Aorta (tissue), 5 donors: Measurements from ENCODE around the gene DCAF8. TPM values are rescaled to one million over a fixed set of nuclear protein-coding genes. Genes with fewer than 3 reads are reported as not detected.

Experiments used
- ATAC-seq: fragments of 200-7000 bp; cut with Tn5 transposase; one replicate; pipeline ENCODE4 v1.9.1; 2022; ENCODE audit warnings: moderate library complexity; ENCODE audit not compliant: low FRiP score
- DNase-seq, 2 donors: peaks; one replicate each; pipeline ENCODE4 v3.0.0-alpha.2; 2020
- H3K27ac ChIP-seq, 2 donors: one replicate each; pipeline ENCODE4 v1.5.1; 2013; ENCODE audit warnings: low read length in 2 of 2, mild to moderate bottlenecking in 2 of 2, moderate library complexity in 2 of 2, control low read depth in 1 of 2, inconsistent platforms in 1 of 2, low read depth in 1 of 2
- H3K27me3 ChIP-seq, 2 donors: one replicate each; pipeline ENCODE4 v1.6.1; 2013; ENCODE audit warnings: control low read depth in 1 of 2, low read length in 1 of 2, mild to moderate bottlenecking in 1 of 2, moderate library complexity in 1 of 2; ENCODE audit not compliant: insufficient read depth in 2 of 2, control insufficient read depth in 1 of 2
- H3K36me3 ChIP-seq, 2 donors: one replicate each; pipeline ENCODE4 v1.6.1; 2013; ENCODE audit warnings: control low read depth in 1 of 2, low read length in 1 of 2, mild to moderate bottlenecking in 1 of 2; ENCODE audit not compliant: insufficient read depth in 2 of 2, control insufficient read depth in 1 of 2
- H3K4me1 ChIP-seq, 2 donors: one replicate each; pipeline ENCODE4 v1.6.1; 2013; ENCODE audit warnings: low read length in 2 of 2, control low read depth in 1 of 2, mild to moderate bottlenecking in 1 of 2, moderate library complexity in 1 of 2; ENCODE audit not compliant: insufficient read depth in 2 of 2, control insufficient read depth in 1 of 2
- H3K4me3 ChIP-seq, 2 donors: one replicate each; pipeline ENCODE4 v1.5.1; 2013; ENCODE audit warnings: low read length in 2 of 2, control low read depth in 1 of 2, mild to moderate bottlenecking in 1 of 2
- H3K9me3 ChIP-seq: one replicate; pipeline ENCODE4 v1.6.1; 2013; ENCODE audit warnings: mild to moderate bottlenecking, low read length; ENCODE audit not compliant: control insufficient read depth
- WGBS, 2 donors: extraction: QIAGEN DNeasy Blood & Tissue Kit; methylation state at CpG; one replicate each; pipeline ENCODE4 v1.1.7; 2013; 5-methylcytosine and 5-hydroxymethylcytosine counted together
- intact Hi-C, 2 donors: fragments of 100-400 bp; cut with DNase I; formaldehyde crosslinking; loops; one replicate each; pipeline versions ENCODE4 v1.14.2 to v1.15.0; 2022
- polyA plus RNA-seq, 2 donors: library from polyadenylated mRNA; stranded (reverse); fragments of 200-250 nt; gene quantifications; one replicate each; pipeline ENCODE4 v1.2.3, GENCODE V29; 2013
- total RNA-seq, 2 donors: library from RNA; stranded (reverse); fragmentation: NEBNext Ultra II Directional; extraction: Animal tissue kit (Norgen Biotek cat#: 25700); gene quantifications; one replicate each; pipeline ENCODE4 v1.2.1, GENCODE V29; 2021
- donor health status: healthy with polysubstance abuse.
- donor health status: Bipolar disorder and iron deficiency.
- donor health status: DM: no; HTN: no; CAD: no.
- donor health status: DM: no; HTN: no; CAD: no.
- donor health status: DM: yes; HTN: yes; CAD: no.

Gene DCAF8
- total and polyA plus RNA-seq, 4 donors: 39.2 to 152 (median 131) TPM

GRCh38 chr1:160226623-160227022 is 35.7 kb downstream of the DCAF8 start:
- Histone ChIP-seq H3K4me3 (no peak overlapping the region), H3K27ac (no peak overlapping the region), H3K27me3 (no peaks in the 10 kb centered on the region), H3K36me3 (peaks cover 3 to 16% of the 10 kb centered on the region in 2 donors), H3K4me1 (no peaks in the 10 kb centered on the region), H3K9me3 (no peaks in the 10 kb centered on the region)
- 77 to 85% methylated on average over 2 of the region's 2 CpGs for WGBS, 2 donors
- ATAC-seq (no peak), DNase-seq (no peak)
- intact Hi-C loops: no loop called here

- WGBS, 2 donors: 71 to 76% methylated on average over 2 of the region's 2 CpGs
- no peaks in the 10 kb centered on the region for H3K4me1 ChIP-seq
- H3K36me3 ChIP-seq: peaks cover 3 to 16% of the 10 kb centered on the region in 2 donors
- H3K9me3 ChIP-seq: no peaks in the 10 kb centered on the region
- intact Hi-C loops: no loop called here
- no peak overlapping the region for H3K4me3 ChIP-seq
- ATAC-seq (no peak), DNase-seq (no peak)
- H3K27ac ChIP-seq: no peak overlapping the region
- H3K27me3 ChIP-seq: no peaks in the 10 kb centered on the region
Observed at GRCh38 chr1:160225345-160225744, 37.0 kb downstream of the DCAF8 start.

- Histone ChIP-seq H3K4me3 (no peak overlapping the region), H3K36me3 (peaks cover 3 to 16% of the 10 kb centered on the region in 2 donors), H3K9me3 (no peaks in the 10 kb centered on the region), H3K4me1 (no peaks in the 10 kb centered on the region), H3K27me3 (no peaks in the 10 kb centered on the region), H3K27ac (no peak overlapping the region)
- WGBS, 2 donors: 79 to 93% methylated on average over 2 of the region's 2 CpGs
- ATAC-seq (no peak), DNase-seq (no peak)
- intact Hi-C loops: no loop called here
Observed at GRCh38 chr1:160224606-160225005, 37.7 kb downstream of the DCAF8 start.

GRCh38 chr1:160222546-160222945 is 39.8 kb downstream of the DCAF8 start:
- H3K4me3 ChIP-seq: no peak overlapping the region
- 76 to 85% methylated on average over 3 of the region's 3 CpGs for WGBS, 2 donors
- intact Hi-C loops: no loop called here
- H3K9me3 ChIP-seq: no peaks in the 10 kb centered on the region
- DNase-seq (no peak), ATAC-seq (no peak)
- H3K36me3 ChIP-seq: peaks cover 3 to 16% of the 10 kb centered on the region in 2 donors
- no peaks in the 10 kb centered on the region for H3K4me1 ChIP-seq
- no peak overlapping the region for H3K27ac ChIP-seq
- H3K27me3 ChIP-seq: no peaks in the 10 kb centered on the region

GRCh38 chr1:160221089-160221488 is 41.3 kb downstream of the DCAF8 start:
- H3K27me3 ChIP-seq: no peaks in the 10 kb centered on the region
- H3K4me3 ChIP-seq: no peak overlapping the region
- H3K36me3 ChIP-seq: peaks cover 3 to 16% of the 10 kb centered on the region in 2 donors
- no peak overlapping the region for H3K27ac ChIP-seq
- DNase-seq: no peak
- no peak for ATAC-seq
- H3K4me1 ChIP-seq: peaks cover 0 to 3% of the 10 kb centered on the region in 2 donors
- no peaks in the 10 kb centered on the region for H3K9me3 ChIP-seq
- intact Hi-C loops: no loop called here

- Histone ChIP-seq H3K9me3 (no peaks in the 10 kb centered on the region), H3K36me3 (peaks cover 3 to 18% of the 10 kb centered on the region in 2 donors), H3K4me3 (no peak overlapping the region), H3K27me3 (no peaks in the 10 kb centered on the region), H3K4me1 (peaks cover 0 to 3% of the 10 kb centered on the region in 2 donors), H3K27ac (peak overlapping the region in 1 of 2 donors; percentile 21)
- 78 to 87% methylated on average over 2 of the region's 2 CpGs for WGBS, 2 donors
- DNase-seq: no peak
- no peak for ATAC-seq
- intact Hi-C loops: no loop called here
Observed at GRCh38 chr1:160220301-160220700, 42.0 kb downstream of the DCAF8 start.

- no peaks in the 10 kb centered on the region for H3K27me3 ChIP-seq
- H3K36me3 ChIP-seq: peaks cover 3 to 13% of the 10 kb centered on the region in 2 donors
- H3K27ac ChIP-seq: peak overlapping the region in 1 of 2 donors; percentile 73
- H3K4me1 ChIP-seq: peaks cover 0 to 3% of the 10 kb centered on the region in 2 donors
- ATAC-seq (peak; percentile 80), DNase-seq (peak in 1 of 2 donors; percentile 67)
- intact Hi-C loops: loop anchor here (2.0 to 10.0 kb wide), 3 partner anchors 26 to 294 kb away; partner anchors contain the start of gene TAGLN2 (in 1 of the 2)
- no peaks in the 10 kb centered on the region for H3K9me3 ChIP-seq
- WGBS, 2 donors: 11 to 14% methylated on average over 4 of the region's 4 CpGs
- H3K4me3 ChIP-seq: no peak overlapping the region
Observed at GRCh38 chr1:160219062-160219929, 43.1 kb downstream of the DCAF8 start.

GRCh38 chr1:160217481-160218051 is 44.8 kb downstream of the DCAF8 start:
- H3K36me3 ChIP-seq: peaks cover 0 to 18% of the 10 kb centered on the region in 2 donors
- ATAC-seq: peak; percentile 57

More at GRCh38 chr1:160217481-160218051, 44.8 kb downstream of the DCAF8 start:
- DNase-seq: peak; percentile 61 to 83
- Histone ChIP-seq H3K27ac (peak overlapping the region in 1 of 2 donors; percentile 96), H3K4me1 (peaks cover 0 to 3% of the 10 kb centered on the region in 2 donors), H3K4me3 (no peak overlapping the region), H3K9me3 (no peaks in the 10 kb centered on the region), H3K27me3 (no peaks in the 10 kb centered on the region)
- intact Hi-C loops: loop anchor here (2.0 to 10.0 kb wide), 3 partner anchors 25 to 293 kb away; partner anchors contain the start of gene TAGLN2 (in 1 of the 2)
- whole genome bisulfite sequencing, 2 donors: 6 to 8% methylated on average over 10 of the region's 10 CpGs
